ENCODE results near the gene TLE5.

The TLE5 gene

GRCh38 chr19:3062165-3063105 lies at the start of gene TLE5:
TLE5 (minus strand) TSS chr19:3062495; CDS start chr19:3062200, 295 bp downstream.
- DNase-seq = peak; percentile 64

GRCh38 chr19:3111586-3112247 lies 49.4 kb upstream of the TLE5 start:
- peak; percentile 15 for DNase-seq

GRCh38 chr19:3110126-3110825 lies 48.0 kb upstream of the TLE5 start:
- no peak for DNase-seq

GRCh38 chr19:3109491-3109890 lies 47.2 kb upstream of the TLE5 start:
- no peak for DNase-seq

GRCh38 chr19:3108775-3109174 lies 46.5 kb upstream of the TLE5 start:
- peak; percentile 88 for DNase-seq

GRCh38 chr19:3107658-3108057 lies 45.4 kb upstream of the TLE5 start:
- no peak for DNase-seq

DNA sequence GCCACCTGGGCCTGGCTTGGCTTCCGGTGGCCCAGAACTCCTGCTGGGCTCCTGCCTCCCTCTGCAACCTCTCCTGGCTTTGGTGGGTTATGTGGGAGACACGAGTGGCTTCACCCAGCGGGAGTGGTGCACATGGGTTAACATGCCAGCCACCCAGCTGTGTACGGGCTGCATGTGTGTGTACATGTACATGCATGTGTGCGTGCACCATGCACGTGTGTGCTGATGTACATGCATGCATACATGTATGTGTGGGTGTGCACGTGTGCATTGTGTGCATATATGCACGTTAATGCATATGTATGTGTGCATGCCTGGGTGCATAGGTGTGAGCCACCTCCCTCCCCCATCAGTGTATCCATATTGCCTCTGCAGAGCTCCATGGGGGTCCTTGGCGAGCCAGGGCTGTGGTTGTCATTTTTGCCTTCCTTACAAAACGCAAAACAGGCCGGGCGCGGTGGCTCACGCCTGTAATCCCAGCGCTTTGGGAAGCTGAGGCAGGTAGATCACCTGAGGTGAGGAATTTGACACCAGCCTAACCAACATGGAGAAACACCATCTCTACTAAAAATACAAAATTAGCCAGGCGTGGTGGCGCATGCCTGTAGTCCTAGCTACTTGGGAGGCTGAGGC lies 44.3 kb upstream of the TLE5 start:
- DNase-seq = no peak

GRCh38 chr19:3105641-3106508 lies 43.6 kb upstream of the TLE5 start:
- no peak for DNase-seq

GRCh38 chr19:3104708-3104983 lies 42.4 kb upstream of the TLE5 start:
- no peak for DNase-seq

DNA sequence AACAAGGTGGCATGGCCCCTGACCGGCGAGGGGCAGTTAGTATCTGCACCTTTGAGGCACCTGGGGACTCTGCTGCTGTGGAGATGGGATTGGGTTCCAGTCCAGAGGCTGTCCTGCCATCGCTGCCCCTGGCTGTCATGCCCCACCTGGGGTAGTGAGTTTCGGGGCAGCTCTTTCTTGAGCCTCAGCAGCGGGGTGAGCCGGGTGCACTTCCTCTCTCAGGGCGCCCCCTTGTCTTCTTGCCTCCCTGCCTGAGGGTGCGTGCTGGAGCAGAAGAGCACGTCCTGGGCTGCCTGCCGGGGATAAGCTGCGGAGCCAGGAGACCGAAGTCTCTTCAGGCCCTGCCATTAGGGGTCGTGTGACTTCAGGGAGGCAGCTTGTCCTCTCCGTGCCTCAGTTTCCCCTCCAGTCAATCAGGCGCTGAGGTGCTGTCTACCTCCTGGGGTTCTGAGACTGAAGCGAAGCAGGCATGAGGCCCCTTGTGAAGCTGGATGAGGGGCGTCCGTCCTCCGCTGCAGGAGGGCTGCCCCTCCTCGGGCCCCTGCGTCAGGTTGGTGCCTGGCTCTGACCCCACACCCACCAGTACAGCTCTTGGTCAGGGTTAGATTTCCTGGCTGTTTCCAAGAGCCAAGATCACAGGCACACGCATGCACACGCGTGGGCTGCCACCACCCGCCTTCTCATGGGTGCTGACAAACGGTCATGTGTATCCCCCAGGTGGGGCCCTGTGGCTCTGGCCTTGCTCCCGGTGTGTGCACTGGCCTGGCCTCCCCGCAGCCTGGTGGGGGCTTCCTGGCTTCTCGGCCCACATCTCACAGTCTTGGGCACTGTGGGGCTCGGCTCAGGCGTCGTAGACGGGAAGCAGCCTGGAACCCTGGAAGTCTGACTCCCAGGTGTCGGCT lies 40.2 kb upstream of the TLE5 start:
- no peak for DNase-seq

DNA sequence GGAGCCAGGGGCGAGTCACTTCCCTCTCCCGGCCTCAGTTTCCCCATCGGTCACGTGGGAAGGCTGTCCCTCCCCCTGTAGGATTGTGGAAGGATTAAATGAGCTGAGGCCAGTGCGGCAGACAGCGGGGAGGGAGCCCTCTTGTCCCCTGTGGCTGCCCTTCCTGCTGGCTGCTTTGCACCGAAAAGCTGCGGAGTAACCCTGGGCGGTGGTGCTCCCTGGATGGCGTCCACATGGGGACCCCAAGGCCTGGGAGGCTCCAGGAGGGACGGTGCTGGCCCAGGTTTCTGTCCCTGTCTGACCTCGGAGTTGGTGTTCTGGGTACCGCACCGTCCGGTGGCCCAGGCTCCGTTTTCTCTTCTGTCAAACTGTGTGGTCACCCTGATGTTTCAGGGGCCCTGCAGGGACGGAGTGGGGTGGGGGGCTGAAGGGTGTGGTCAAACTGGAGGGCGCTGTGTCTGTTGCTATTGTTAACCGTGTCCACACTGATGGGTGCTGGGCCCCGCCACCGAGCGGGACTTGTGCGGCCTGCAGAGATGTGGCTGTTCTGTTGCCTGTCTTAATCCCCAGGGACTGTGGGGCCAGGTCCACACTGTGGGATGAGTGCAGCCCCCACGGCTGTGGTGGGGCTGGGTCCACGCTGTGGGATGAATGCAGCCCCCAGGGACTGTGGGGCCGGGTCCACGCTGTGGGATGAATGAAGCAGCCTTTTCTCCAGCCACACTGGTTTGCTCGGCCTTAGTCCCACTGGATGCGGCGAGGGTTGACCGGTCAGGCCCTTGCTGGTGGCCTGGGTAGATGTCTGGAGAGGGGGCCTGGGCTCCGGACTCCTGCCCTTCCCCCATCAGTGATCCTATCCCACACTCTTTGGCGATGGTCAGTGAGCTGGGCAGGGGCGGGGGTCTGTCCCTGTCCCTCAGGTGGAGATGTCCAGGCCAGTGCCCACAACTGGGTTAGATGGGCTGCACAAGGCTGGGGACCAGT lies 38.7 kb upstream of the TLE5 start:
- no peak for DNase-seq

DNA sequence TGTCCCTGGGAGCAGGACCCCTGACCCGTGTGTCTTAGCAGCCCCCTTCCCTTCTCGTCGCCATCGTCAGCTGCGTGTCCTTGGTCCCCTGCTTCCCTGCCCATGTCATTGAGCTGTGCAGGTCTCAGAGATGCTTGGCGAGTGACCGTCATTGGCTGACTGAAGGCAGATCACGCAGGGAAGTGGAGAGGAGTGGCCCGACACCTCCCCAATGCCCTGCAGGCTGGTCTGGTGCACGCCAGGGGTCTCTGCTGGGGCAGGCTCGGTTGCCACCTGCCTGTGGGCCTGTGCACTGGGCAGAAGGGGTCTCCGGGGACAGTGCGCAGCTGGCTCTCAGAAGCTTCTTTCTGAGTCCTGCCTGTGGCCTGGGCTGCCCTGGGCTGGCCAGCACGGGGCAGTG lies 38.0 kb upstream of the TLE5 start:
- DNase-seq = no peak

GRCh38 chr19:3099347-3100145 lies 37.3 kb upstream of the TLE5 start:
- no peak for DNase-seq

GRCh38 chr19:3098515-3099346 lies 36.4 kb upstream of the TLE5 start:
- no peak for DNase-seq

DNA sequence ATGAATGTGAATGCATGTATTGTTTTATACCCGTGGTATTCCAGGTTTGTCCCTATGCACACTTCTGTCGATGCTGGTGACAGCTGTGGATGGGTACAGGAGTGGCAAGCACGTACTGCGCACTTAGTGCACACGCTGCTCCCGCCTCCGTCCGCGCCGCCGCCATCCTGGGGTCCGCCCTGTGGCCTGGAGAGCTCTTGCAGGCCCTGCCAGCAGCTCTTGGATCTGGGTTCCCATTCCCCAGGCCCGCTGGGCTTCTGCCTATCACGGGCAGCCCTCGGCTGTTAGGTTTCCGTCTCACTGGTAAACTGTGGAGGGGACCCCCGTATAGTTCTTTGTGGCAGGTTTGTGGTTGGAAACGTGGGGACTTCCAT lies 35.8 kb upstream of the TLE5 start:
- no peak for DNase-seq

- DNase-seq = no peak
Observed at GRCh38 chr19:3097442-3097871, 35.2 kb upstream of the TLE5 start.

DNA sequence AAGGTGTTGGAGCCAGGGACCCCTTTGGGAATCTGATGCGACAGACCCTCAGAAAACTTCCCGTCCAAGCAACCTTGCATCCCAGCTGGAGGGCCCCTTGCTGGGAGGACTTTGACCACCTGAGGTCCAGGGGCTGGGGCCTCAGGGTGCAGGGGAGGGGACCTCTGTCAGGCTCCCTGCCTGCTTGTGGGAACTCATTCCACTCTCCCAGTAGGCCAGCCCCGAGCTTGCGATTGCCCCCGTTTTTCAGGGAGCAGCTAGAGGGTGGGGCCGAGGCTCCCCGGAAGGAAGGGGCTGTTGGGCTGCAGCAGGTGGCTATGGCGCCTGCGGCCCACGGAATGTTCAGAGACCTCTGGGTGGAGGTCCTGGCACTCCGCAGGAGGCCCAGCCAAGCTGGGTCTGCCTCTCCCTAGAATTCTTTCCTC lies 34.6 kb upstream of the TLE5 start:
- no peak for DNase-seq

DNA sequence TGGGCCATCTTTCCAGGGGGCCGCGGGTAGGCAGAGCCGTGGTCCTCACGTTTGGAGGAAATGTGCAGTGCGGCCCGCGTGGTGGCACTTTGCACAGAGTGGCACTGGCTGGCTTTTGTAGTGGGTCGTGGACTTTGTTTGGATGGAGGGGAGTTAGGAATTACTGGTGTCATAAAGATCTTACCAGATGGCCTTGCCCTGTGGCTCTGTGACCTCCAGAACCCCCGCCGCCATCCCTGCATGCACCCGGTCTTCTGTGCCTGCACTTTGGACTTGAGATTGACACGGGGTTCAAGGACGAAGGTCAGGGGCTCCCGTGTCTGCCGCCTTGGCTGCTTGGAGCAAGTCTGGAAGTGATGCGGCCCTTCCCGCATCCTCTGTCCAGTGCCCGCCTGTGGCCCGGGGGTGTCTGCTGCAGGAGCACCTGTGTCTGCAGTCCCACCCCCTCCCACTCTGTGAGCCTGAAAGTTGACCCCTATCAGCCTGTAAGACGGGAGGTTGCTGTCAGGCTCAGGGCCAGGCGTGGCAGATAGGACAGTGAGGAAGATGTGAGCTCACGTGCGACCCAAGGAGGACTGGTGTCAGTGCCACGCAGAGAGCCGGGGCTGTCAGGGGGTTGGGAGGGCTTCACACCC lies 34.1 kb upstream of the TLE5 start:
- DNase-seq = no peak
